H1 (cell line): ENCODE data around the gene TSPEAR. TPM values are rescaled to one million over a fixed set of nuclear protein-coding genes. Genes with fewer than 3 reads are reported as not detected.

Experiments used
- CTCF ChIA-PET: fragments of 300-600 bp; sonication (Branson Sonifier 250); formaldehyde crosslinking; loops from one replicate; lab custom pipeline; 2021; ENCODE audit not compliant: partially characterized antibody; lab: Charles Lee
- POLR2A ChIA-PET: fragments of 300-600 bp; sonication (Branson Sonifier 250); formaldehyde crosslinking; loops from one replicate; lab custom pipeline; 2021; ENCODE audit warnings: inconsistent platforms; ENCODE audit not compliant: partially characterized antibody; lab: Charles Lee
- DNase-seq, 2 experiments: peaks; one replicate each; pipeline versions ENCODE4 v3.0.0 to v3.0.0-alpha.2; 2010 to 2022; ENCODE audit warnings: low spot score in 2 of 2, low read depth in 1 of 2, mixed read lengths in 1 of 2
- FAIRE-seq: peaks from 2 replicates; lab custom pipeline; 2011; peaks lifted over from hg19 to GRCh38; lab: Jason Lieb, UNC
- H2AFZ ChIP-seq: 2 replicates; pipeline ENCODE4 v1.8.1; 2012; ENCODE audit warnings: low read length, inconsistent platforms
- H2AK5ac ChIP-seq: 2 replicates; pipeline ENCODE4 v1.6.1; 2013; ENCODE audit warnings: low read depth, low read length
- H2BK120ac ChIP-seq: replicated peaks from 2 replicates; pipeline ENCODE3; 2013; ENCODE audit warnings: low read depth, low read length, inconsistent platforms
- H2BK12ac ChIP-seq: 2 replicates; pipeline ENCODE4 v1.6.1; 2013; ENCODE audit warnings: low read depth, low read length
- H2BK15ac ChIP-seq: 2 replicates; pipeline ENCODE4 v1.6.1; 2013; ENCODE audit warnings: low read length
- H2BK20ac ChIP-seq: 2 replicates; pipeline ENCODE4 v1.6.1; 2013; ENCODE audit warnings: low read length
- H2BK5ac ChIP-seq: 2 replicates; pipeline ENCODE4 v1.6.1; 2013; ENCODE audit warnings: low read depth, low read length
- H3K14ac ChIP-seq: 2 replicates; pipeline ENCODE4 v1.6.1; 2013; ENCODE audit warnings: inconsistent platforms; ENCODE audit not compliant: insufficient read length
- H3K18ac ChIP-seq: 2 replicates; pipeline ENCODE4 v1.6.1; 2013; ENCODE audit warnings: low read length; ENCODE audit errors: extremely low read depth
- H3K23ac ChIP-seq: 2 replicates; pipeline ENCODE4 v1.6.1; 2013; ENCODE audit warnings: inconsistent platforms; ENCODE audit not compliant: insufficient read length
- H3K23me2 ChIP-seq: 2 replicates; pipeline ENCODE4 v1.6.1; 2013; ENCODE audit warnings: low read depth, low read length
- H3K27ac ChIP-seq: 2 replicates; pipeline ENCODE4 v1.6.1; 2011; ENCODE audit warnings: low read depth, low read length, inconsistent platforms
- H3K27me3 ChIP-seq, 4 experiments: replicated peaks in 1 of 4; 1 replicate in 1 of 4; 2 replicates in 3 of 4; pipeline versions ENCODE4 v1.6.1 to v1.8.1; 2011 to 2013; ENCODE audit warnings: low read length in 3 of 4, mild to moderate bottlenecking in 3 of 4, inconsistent platforms in 2 of 4, mixed read lengths in 2 of 4, moderate library complexity in 1 of 4; ENCODE audit not compliant: control insufficient read depth in 3 of 4, insufficient read depth in 3 of 4; ENCODE audit errors: extremely low read depth in 1 of 4
- H3K36me3 ChIP-seq, 4 experiments: 2 replicates each; pipeline versions ENCODE4 v1.6.1 to v1.8.1; 2011 to 2013; ENCODE audit warnings: mild to moderate bottlenecking in 4 of 4, low read length in 3 of 4, moderate library complexity in 2 of 4, control low read depth in 1 of 4, inconsistent platforms in 1 of 4; ENCODE audit not compliant: insufficient read depth in 4 of 4, control insufficient read depth in 2 of 4
- H3K4ac ChIP-seq: replicated peaks from 2 replicates; pipeline ENCODE3; 2013; ENCODE audit warnings: low read length, low read depth, mixed read lengths, inconsistent platforms; ENCODE audit not compliant: insufficient read length
- H3K4me1 ChIP-seq, 4 experiments: replicated peaks in 1 of 4; 1 replicate in 1 of 4; 2 replicates in 3 of 4; pipeline versions ENCODE4 v1.6.1 to v1.8.1; 2011 to 2013; ENCODE audit warnings: low read length in 3 of 4, inconsistent platforms in 2 of 4, mixed read lengths in 1 of 4; ENCODE audit not compliant: insufficient read depth in 4 of 4, control insufficient read depth in 3 of 4
- H3K4me2 ChIP-seq, 2 experiments: 2 replicates each; pipeline versions ENCODE4 v1.6.1 to v1.8.1; 2011 to 2013; ENCODE audit warnings: low read depth in 2 of 2, low read length in 2 of 2, control low read depth in 1 of 2, inconsistent platforms in 1 of 2, mild to moderate bottlenecking in 1 of 2; ENCODE audit not compliant: insufficient read depth in 1 of 2
- H3K4me3 ChIP-seq, 4 experiments: fragments of 200-600, 300-600 bp in 1 of 4; sonication (generic), shearing (Covaris generic), sonication (Bioruptor Twin) in 1 of 4; 2 replicates each; pipeline versions ENCODE4 v1.5.1 to v1.8.1; 2011 to 2016; ENCODE audit warnings: low read length in 4 of 4, low read depth in 3 of 4, control low read depth in 2 of 4, inconsistent platforms in 2 of 4, mild to moderate bottlenecking in 2 of 4, mixed read lengths in 1 of 4, moderate library complexity in 1 of 4; ENCODE audit not compliant: insufficient read depth in 2 of 4; ENCODE audit errors: extremely low read depth in 1 of 4
- H3K56ac ChIP-seq: replicated peaks from 2 replicates; pipeline ENCODE3; 2013; ENCODE audit warnings: low read depth, mild to moderate bottlenecking, mixed read lengths, low read length, inconsistent platforms; ENCODE audit not compliant: insufficient read length
- H3K79me1 ChIP-seq: 2 replicates; pipeline ENCODE4 v1.6.1; 2013; ENCODE audit warnings: low read depth, low read length, control low read depth
- H3K79me2 ChIP-seq, 2 experiments: 2 replicates each; pipeline versions ENCODE4 v1.6.1 to v1.8.1; 2012 to 2013; ENCODE audit warnings: low read length in 2 of 2, mild to moderate bottlenecking in 2 of 2, inconsistent platforms in 1 of 2; ENCODE audit not compliant: insufficient read depth in 2 of 2, control insufficient read depth in 1 of 2
- H3K9ac ChIP-seq, 4 experiments: replicated peaks in 1 of 4; 1 replicate in 1 of 4; 2 replicates in 3 of 4; pipeline versions ENCODE4 v1.6.1 to v1.8.1; 2011 to 2013; ENCODE audit warnings: low read depth in 3 of 4, low read length in 3 of 4, control low read depth in 2 of 4, mild to moderate bottlenecking in 2 of 4, moderate library complexity in 2 of 4, inconsistent platforms in 1 of 4; ENCODE audit errors: extremely low read depth in 1 of 4
- H3K9me3 ChIP-seq, 2 experiments: 2 replicates each; pipeline versions ENCODE4 v1.6.1 to v1.8.1; 2012 to 2013; ENCODE audit warnings: mild to moderate bottlenecking in 2 of 2, moderate library complexity in 2 of 2, control low read depth in 1 of 2, inconsistent platforms in 1 of 2, low read depth in 1 of 2, low read length in 1 of 2, mixed read lengths in 1 of 2; ENCODE audit not compliant: insufficient read depth in 2 of 2
- H4K20me1 ChIP-seq, 2 experiments: replicated peaks in 1 of 2; 2 replicates each; pipeline versions ENCODE3 to v1.8.1; 2011 to 2013; ENCODE audit warnings: inconsistent platforms in 2 of 2, low read length in 2 of 2, mild to moderate bottlenecking in 1 of 2; ENCODE audit not compliant: insufficient read depth in 2 of 2, control insufficient read depth in 1 of 2
- H4K5ac ChIP-seq: 2 replicates; pipeline ENCODE4 v1.6.1; 2013; ENCODE audit warnings: low read length, low read depth, mixed read lengths, inconsistent platforms; ENCODE audit not compliant: insufficient read length
- H4K8ac ChIP-seq: 2 replicates; pipeline ENCODE4 v1.8.0; 2013; ENCODE audit warnings: mild to moderate bottlenecking, moderate library complexity, low read length, inconsistent platforms; ENCODE audit not compliant: insufficient read depth; ENCODE audit errors: extremely low read depth
- H4K91ac ChIP-seq: replicated peaks from 2 replicates; pipeline ENCODE3; 2013; ENCODE audit warnings: low read length, mixed read lengths, inconsistent platforms; ENCODE audit not compliant: insufficient read length
- CHD2 ChIP-seq: IDR thresholded peaks from 2 replicates; pipeline ENCODE4 v1.6.1; 2012; ENCODE audit warnings: low read length, improper control_type of control experiment
- GTF2F1 ChIP-seq: IDR thresholded peaks from 2 replicates; pipeline ENCODE4 v1.6.1; 2012; ENCODE audit warnings: low read depth, low read length, improper control_type of control experiment, borderline replicate concordance
- NANOG ChIP-seq: IDR thresholded peaks from 2 replicates; pipeline ENCODE4 v1.6.1; 2011; ENCODE audit warnings: low read length, low read depth, mild to moderate bottlenecking, inconsistent platforms; ENCODE audit not compliant: insufficient read depth, poor library complexity, severe bottlenecking
- RFX5 ChIP-seq: IDR thresholded peaks from 2 replicates; pipeline ENCODE4 v1.6.1; 2011; ENCODE audit warnings: low read depth, low read length, improper control_type of control experiment, borderline replicate concordance
- TAF1 ChIP-seq: IDR thresholded peaks from 2 replicates; pipeline ENCODE4 v1.6.1; 2011; ENCODE audit warnings: mild to moderate bottlenecking, low read depth, low read length
- TCF12 ChIP-seq: IDR thresholded peaks from 2 replicates; pipeline ENCODE4 v1.6.1; 2011; ENCODE audit warnings: low read depth, mild to moderate bottlenecking, low read length
- TEAD4 ChIP-seq: IDR thresholded peaks from 2 replicates; pipeline ENCODE4 v1.6.1; 2012; ENCODE audit warnings: low read depth, low read length, inconsistent platforms, mixed read lengths
- ZNF274 ChIP-seq: IDR thresholded peaks from 2 replicates; pipeline ENCODE4 v1.7.0; 2012; ENCODE audit warnings: low read length, borderline replicate concordance; ENCODE audit errors: extremely low read depth
- WGBS, 2 experiments: shearing (Covaris generic) in 1 of 2; methylation state at CpG; one replicate each; pipeline versions ENCODE4 v1.1.6 to v1.1.7; 2013 to 2015; ENCODE audit warnings: low lambda C conversion rate in 2 of 2, mixed read lengths in 2 of 2, inconsistent platforms in 1 of 2, low coverage in 1 of 2, missing lambda C conversion rate in 1 of 2; ENCODE audit not compliant: insufficient replicate concordance in 2 of 2, insufficient coverage in 1 of 2, insufficient read length in 1 of 2; ENCODE audit errors: extremely low coverage in 1 of 2, missing lambda C conversion rate in 1 of 2; 5-methylcytosine and 5-hydroxymethylcytosine counted together
- polyA plus RNA-seq, 7 experiments: library from polyadenylated mRNA; depleted of rRNA in 3 of 7; stranded (reverse) in 5 of 7; unstranded in 2 of 7; fragments of >200 nt in 5 of 7; fragments of 200-250 nt in 2 of 7; gene quantifications; 1 replicate in 5 of 7; 2 replicates in 1 of 7; 4 replicates in 1 of 7; pipeline versions ENCODE4 v1.2.1 to v1.2.3, GENCODE V29; 2011 to 2013; ENCODE audit warnings: missing spikeins in 2 of 7, mixed read lengths in 2 of 7
- total RNA-seq: library from RNA; stranded (reverse); fragmentation: NEBNext Ultra II Directional; extraction: Animal tissue kit (Norgen Biotek cat#: 25700); gene quantifications from 2 replicates; pipeline ENCODE4 v1.2.1, GENCODE V29; 2021
- TF ChIP-seq, protein P1 (sequence below): IDR thresholded peaks from 2 replicates; pipeline ENCODE4 v1.6.1; 2011; ENCODE audit warnings: low read length, improper control_type of control experiment
- TF ChIP-seq, protein P2 (sequence below): IDR thresholded peaks from 2 replicates; pipeline ENCODE4 v1.6.1; 2012; ENCODE audit warnings: inconsistent platforms
- TF ChIP-seq, protein P3 (sequence below): IDR thresholded peaks from 2 replicates; pipeline ENCODE4 v1.6.1; 2012; ENCODE audit warnings: inconsistent platforms

The TSPEAR gene
- total and polyA plus RNA-seq, 2 of the 8 experiments (the other 6 are each of a cell fraction or from before 2014, with no cell fraction given) = 0.58 to 0.89 TPM

DNA sequence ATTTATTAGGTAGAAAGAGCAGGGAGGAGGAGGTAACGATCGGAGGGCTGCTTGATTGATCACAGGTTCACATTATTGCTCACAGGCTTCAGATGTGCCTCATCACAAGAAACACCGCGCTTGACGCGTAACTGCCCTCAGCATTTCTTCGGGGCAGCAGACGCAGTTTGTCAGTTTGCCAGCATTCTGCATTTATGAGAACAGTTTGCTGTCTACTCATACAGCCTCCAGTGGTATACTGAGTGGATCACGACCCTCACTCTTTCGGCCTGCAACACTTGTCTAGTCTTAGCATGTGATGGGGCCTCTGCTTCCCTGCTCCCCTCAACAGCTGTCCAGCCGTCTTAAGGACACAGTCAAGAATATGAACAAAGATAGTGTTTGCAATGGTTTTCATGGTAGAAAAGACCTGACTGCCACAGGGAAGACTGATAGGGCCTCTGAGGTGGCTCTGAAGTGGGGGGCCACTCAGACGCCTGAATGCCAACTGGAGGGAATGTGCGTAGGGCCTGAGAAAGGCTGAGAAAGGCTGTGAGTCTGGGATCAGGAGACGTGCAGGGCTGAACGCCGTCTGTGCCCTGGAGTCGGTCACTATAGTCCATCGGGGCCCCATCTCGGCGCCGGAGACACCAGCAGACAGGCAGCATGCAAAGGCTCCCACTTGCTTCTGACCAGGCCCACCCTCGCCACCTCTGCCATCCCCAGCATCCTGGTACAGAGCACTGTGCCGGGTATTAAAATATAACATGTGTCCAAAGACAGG, 45.2 kb upstream of the TSPEAR start:
- H3K4me1 ChIP-seq = peaks cover 0 to 24% (median 11%) of the 10 kb centered on the region in 4 experiments; a peak in 6 of 7 replicates
- no peak overlapping the region for H3K4me2 ChIP-seq
- no peak overlapping the region for H2BK5ac ChIP-seq
- H3K36me3 ChIP-seq = no peaks in the 10 kb centered on the region
- H3K18ac ChIP-seq = no peak overlapping the region
- H3K56ac ChIP-seq = no peak overlapping the region
- no peak overlapping the region for H3K14ac ChIP-seq
- H3K9me3 ChIP-seq = no peaks in the 10 kb centered on the region; a peak in 1 of 4 replicates
- FAIRE-seq (no peak), DNase-seq (no peak)
- H3K4ac ChIP-seq = no peak overlapping the region
- 83% methylated on average over 23 of the region's 23 CpGs; no CpG with 5 or more reads in 1 of the 2 experiments for WGBS, 2 experiments
- no peak overlapping the region for H2BK15ac ChIP-seq
- no peak overlapping the region for H3K9ac ChIP-seq
- CTCF ChIA-PET = interaction anchor here (1.2 to 1.5 kb wide), 2 partner anchors 37 to 42 kb away, joined by 3 to 4 read pairs; no protein-coding TSS in a partner anchor
- POLR2A ChIA-PET = no interaction called here
- no peak overlapping the region for H2BK120ac ChIP-seq
- no peak overlapping the region for H4K5ac ChIP-seq
- H3K27me3 ChIP-seq = no peaks in the 10 kb centered on the region
- no peaks in the 10 kb centered on the region for H3K23me2 ChIP-seq
- H3K79me2 ChIP-seq = no peaks in the 10 kb centered on the region
- no peak overlapping the region for H2AFZ ChIP-seq
- H4K20me1 ChIP-seq = peaks cover 0 to 3% of the 10 kb centered on the region in 2 experiments
- H2BK12ac ChIP-seq = no peak overlapping the region
- H3K79me1 ChIP-seq = no peaks in the 10 kb centered on the region
- no peak overlapping the region for H2AK5ac ChIP-seq
- H4K91ac ChIP-seq = no peak overlapping the region
- no peak overlapping the region for H4K8ac ChIP-seq
- no peak overlapping the region for H3K27ac ChIP-seq
- H3K4me3 ChIP-seq = no peak overlapping the region
- no peak overlapping the region for H2BK20ac ChIP-seq
- H3K23ac ChIP-seq = no peak overlapping the region
- no peak for TF ChIP-seq CHD2
- TF ChIP-seq, protein P1, sequence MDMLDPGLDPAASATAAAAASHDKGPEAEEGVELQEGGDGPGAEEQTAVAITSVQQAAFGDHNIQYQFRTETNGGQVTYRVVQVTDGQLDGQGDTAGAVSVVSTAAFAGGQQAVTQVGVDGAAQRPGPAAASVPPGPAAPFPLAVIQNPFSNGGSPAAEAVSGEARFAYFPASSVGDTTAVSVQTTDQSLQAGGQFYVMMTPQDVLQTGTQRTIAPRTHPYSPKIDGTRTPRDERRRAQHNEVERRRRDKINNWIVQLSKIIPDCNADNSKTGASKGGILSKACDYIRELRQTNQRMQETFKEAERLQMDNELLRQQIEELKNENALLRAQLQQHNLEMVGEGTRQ = no peak
- TF ChIP-seq, protein P2, sequence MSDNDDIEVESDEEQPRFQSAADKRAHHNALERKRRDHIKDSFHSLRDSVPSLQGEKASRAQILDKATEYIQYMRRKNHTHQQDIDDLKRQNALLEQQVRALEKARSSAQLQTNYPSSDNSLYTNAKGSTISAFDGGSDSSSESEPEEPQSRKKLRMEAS = no peak
- TF ChIP-seq NANOG = no peak
- no peak for TF ChIP-seq TEAD4
- TF ChIP-seq, protein P3, sequence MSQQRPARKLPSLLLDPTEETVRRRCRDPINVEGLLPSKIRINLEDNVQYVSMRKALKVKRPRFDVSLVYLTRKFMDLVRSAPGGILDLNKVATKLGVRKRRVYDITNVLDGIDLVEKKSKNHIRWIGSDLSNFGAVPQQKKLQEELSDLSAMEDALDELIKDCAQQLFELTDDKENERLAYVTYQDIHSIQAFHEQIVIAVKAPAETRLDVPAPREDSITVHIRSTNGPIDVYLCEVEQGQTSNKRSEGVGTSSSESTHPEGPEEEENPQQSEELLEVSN = no peak
- no peak for TF ChIP-seq ZNF274
- no peak for TF ChIP-seq TAF1
- no peak for TF ChIP-seq TCF12
- no peak for TF ChIP-seq RFX5
- no peak for TF ChIP-seq GTF2F1
